GM19468 (cell line): ENCODE data around the gene LMO7.

ENCODE experiments used
- ATAC-seq: cut with Tn5 transposase; IDR thresholded peaks from one replicate; pipeline ENCODE4 v1.9.1; 2021; ENCODE audit warnings: mild to moderate bottlenecking, moderate library complexity, moderate number of reproducible peaks; ENCODE audit not compliant: unreplicated experiment; ENCODE audit errors: extremely low read depth

Gene LMO7

DNA sequence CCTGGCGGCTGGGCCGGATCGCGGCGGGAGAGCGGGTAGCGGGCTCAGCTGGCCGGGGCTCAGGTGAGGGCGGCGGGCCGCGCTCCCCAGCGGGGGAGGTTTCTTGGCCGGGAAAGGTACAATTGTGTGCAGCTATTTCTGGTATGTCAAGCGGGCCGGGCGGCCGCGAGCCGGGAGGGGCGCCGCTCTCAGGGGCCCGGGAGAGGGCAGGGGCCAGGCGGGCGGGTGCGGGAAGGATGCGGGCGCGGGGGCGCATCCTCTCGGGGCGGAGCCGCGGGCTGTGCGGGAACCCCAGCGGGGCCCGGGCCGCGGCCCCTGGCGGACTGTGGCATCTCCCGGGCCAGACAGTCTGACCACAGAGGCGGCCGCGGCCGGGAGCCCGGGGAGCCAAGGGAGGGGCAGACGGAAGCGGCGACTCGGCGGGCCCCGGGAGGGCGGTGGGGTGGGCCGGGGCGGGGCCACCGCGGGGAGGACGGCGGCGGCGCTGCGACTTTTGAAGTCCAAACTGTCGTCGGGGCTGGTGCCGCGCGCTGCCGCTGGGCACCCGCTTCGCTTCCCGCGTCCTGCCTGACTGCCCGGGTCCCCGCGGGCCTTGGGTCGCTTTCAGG lies at the start of gene LMO7:
TSS of gene LMO7 (plus strand) at position 503 of the 608 bp plus-strand sequence. CDS start 328 bp downstream, outside the sequence.
- peak; percentile 42 for ATAC-seq

DNA sequence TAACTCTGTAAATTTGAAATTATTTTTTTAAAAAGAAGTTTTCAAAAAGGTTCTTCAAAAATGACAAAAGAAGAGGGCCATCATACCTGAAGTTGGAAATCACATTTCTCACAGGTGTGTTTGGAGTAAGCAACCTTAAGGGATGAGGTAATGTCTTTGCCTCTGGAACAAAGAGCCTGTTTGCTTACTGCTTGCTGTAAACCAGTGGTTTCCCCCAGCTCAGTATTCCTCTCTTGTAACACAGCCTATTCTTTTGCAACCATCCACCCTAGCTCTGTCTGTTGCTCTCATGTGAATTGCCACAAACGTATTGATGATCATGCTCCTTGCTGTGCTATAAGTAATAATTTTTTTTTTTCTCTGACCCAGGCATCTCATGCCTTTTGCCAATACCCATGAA lies 48.5 kb upstream of the LMO7 start:
- no peak for ATAC-seq

DNA sequence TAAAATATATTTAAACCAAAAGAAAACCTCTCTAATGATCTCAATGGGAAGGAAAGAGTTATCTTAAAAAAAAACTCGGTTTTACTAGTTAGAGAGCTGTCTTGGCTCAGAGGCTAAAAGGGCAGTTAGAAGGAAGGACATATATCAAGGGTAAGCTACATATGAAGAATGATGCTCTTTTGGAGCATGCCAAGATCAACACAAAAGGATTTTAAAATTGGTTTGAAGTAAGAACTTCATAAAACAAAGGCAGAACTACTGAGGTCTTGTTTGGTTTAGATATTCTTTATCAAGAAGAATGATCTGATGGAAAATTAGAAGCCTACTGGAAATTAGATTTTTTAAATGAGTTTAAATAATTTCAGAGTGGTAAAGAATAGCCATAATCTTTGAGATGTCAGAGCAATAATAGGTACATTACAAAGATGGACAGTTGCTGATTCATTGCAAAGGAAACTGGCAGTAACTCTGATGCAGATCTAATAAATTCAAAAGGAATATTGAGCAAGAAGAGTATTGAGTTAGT lies 39.4 kb upstream of the LMO7 start:
- ATAC-seq, result no peak

DNA sequence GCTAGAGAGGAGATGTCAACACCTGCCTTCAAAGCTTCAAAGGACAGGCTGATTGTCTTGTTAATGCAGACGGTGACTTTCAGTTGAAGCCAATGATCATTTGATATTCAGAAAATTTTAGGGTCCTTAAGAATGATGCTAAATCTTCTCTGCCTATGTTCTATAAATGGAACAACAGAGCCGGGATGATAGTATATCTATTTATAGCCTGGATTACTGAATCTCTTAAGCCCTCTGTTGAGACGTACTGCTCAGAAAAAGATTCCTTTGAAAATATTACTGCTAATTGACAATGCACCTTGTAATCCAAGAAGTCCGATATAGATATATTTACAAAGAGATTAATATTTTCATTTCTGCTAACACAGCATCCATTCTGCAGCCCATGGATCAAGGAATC lies 35.8 kb upstream of the LMO7 start:
- ATAC-seq, result no peak

DNA sequence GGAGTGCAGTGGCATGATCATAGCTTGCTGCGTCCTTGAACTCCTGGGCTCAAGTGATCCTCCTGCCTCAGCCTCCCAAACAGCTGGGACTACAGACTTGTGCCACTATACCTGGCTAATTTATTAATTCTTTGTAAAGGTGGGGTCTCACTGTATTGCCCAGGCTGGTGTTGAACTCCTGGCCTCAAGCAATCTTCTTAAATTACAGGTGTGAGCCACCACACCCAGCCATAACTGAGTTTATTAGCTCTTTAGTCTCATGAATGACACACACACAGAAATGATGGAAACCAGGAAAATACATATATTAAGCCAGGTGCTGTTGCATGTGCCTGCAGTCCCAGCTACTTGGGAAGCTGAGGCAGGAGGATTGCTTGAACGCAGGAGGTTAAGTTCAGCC lies 33.1 kb upstream of the LMO7 start:
- ATAC-seq, result no peak

DNA sequence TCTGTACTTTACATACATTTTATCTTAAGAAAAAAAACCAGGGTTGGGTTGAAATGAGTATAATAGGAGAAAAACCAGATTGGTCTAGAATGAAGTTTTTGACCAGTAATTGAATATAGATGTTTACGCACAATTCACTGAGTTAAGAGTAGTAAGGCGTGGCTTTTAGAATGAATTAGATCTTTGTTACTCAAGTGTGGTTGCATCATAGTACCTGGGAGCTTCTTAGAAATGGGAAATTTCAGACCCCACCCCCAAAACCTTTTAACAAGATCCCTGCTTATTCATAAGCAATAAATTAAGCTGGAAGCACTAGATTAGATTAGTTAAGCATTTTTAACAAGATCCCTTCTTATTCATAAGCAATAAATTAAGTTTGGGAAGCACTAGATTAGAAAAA lies 28.7 kb upstream of the LMO7 start:
- no peak for ATAC-seq

DNA sequence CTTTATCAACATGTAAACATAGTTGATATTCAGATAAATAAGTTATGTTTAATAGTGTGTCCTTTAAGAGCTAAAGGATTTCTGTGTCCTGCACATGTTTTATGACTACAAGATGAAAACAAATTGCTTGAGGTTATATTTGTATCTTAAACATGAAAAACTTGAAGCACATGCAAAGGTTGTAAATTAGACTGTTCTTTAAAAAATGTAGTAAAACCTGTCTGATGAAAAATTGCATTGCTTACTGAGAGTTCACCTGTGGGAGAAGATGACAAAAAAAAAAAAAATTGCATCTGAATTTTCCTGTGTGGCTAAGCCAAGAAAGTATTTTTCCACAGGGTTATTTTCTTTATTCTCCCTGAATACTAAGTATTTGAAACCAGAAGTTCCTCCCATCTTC lies 25.7 kb upstream of the LMO7 start:
- ATAC-seq, result no peak

DNA sequence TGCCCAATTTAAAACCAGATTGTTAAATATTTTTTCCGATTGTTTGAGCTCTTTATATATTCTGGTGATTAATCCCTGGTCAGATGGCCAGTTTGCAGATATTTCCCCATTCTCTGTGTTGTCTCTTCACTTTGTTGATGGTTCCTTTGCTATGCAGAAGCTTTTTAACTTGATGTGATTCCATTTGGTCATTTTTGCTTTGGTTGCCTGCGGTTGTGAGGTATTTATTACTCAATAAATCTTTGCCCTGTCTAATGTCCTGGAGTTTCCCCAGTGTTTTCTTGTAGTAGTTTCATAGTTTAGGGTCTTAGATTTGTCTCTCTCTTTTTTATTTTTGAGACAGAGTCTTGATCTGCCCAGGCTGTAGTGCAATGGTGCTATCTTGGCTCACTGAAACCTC lies 23.8 kb upstream of the LMO7 start:
- ATAC-seq, result no peak

DNA sequence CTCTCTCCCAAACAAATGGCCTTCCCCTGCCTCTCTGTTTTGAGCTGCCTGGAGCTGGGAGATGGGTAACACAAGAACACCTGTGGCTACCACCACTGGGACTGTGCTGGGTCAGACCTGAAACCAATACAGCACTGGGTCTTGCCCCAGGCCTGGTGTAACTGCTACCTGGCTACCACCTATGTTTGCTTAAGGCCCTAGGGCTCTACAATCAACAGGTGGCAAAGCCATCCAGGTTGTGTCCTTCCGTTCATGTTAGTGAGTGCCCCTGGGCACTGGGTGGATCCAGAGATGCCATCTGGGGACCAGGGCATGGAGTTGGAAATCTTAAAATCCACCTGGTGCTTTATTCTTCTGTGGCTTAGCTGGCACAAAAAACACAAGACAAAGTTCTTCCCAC lies 18.9 kb upstream of the LMO7 start:
- no peak for ATAC-seq

DNA sequence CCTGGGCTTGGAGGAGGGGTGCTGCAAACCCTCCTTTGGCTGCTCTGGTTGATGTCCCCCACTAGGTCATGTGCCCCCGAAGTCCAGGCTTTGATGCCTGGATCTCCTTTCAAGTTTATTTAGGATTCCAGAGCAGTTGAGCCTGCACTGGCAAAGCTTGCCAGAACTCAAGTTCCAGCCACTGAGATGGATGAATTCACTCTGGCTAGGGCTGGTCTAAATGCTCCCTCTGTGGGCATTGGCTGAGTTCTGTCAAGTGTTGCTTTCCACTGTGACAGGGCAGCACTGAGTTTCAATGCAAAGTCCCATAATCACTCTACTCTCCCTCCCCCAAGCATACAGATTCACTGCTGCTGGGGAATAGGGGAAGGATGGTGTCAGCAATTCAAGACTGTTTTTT lies 17.8 kb upstream of the LMO7 start:
- no peak for ATAC-seq

DNA sequence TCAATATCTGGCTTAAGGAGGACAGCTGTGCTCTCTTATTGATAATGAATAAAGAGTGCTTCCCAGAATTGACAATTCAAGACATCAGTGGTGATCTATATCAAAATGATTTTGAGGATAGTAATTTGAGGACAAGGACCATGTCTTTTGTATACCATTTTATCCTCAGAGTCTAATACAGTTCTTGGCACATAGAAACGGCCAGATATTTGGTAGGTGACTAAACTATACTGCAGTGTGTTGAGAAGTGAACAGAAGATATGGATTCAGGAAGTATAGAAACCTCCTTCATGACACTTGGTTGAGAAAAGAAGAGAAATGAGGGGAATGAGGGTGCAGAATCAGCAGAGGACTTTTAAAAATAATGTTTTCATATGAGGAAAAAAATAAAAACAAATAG lies 16.1 kb upstream of the LMO7 start:
- ATAC-seq, result no peak

DNA sequence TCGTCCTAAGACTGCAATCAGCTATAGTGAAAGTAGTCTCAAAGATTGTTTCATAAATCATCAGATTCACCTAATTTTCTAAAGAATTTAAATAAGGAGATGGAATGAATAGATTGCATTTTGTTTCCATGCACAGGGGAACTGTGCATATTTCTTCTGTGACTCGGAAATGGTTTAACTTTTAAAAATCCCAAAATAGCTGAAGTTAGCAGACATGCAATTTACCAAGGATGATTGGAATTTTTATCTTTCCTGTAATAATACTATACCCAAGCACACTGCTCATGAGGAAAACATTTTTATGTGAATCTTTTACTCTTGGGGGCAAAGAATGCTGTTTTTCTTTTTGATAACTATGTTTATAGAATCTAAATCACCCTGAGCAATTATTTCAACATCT lies 15.0 kb upstream of the LMO7 start:
- no peak for ATAC-seq

DNA sequence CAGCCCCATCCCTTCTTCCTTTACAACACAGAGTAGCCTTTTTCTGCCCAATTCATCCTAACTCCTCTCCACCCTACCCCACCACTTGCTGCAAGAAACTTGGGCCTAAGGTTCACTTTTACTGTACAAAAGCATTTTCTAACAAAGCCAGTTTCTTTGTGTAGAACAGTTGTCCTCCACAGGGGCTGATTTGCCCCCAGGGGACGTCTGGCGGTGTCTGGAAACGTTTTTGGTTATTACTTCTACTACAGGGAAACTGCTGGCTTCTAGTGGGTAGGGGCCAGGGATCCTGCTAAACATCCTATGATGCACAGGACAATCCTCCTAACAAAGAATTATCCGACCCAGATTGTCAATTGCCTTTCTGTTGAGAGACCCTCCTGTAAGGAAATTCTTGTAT lies 7.3 kb upstream of the LMO7 start:
- ATAC-seq, result no peak

DNA sequence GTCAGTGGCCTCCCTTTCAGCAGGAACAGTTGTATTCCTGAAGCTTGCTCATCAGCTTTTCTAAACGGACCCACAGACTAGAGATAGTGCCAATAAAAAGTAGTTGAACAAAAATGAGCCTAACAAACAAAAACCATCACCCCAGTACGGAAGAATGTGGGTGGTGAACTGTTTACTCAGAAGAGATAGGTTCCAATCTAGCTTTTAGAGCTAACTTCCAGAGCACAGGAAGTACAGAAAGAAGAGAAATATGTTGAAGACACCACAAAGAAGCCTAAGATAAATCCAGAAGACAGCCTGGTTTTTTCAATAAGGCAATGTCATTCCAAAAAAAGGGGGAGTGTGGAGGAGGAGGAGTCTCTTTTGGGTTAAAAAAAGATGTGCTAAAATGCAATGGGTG lies 2.8 kb upstream of the LMO7 start:
- no peak for ATAC-seq

DNA sequence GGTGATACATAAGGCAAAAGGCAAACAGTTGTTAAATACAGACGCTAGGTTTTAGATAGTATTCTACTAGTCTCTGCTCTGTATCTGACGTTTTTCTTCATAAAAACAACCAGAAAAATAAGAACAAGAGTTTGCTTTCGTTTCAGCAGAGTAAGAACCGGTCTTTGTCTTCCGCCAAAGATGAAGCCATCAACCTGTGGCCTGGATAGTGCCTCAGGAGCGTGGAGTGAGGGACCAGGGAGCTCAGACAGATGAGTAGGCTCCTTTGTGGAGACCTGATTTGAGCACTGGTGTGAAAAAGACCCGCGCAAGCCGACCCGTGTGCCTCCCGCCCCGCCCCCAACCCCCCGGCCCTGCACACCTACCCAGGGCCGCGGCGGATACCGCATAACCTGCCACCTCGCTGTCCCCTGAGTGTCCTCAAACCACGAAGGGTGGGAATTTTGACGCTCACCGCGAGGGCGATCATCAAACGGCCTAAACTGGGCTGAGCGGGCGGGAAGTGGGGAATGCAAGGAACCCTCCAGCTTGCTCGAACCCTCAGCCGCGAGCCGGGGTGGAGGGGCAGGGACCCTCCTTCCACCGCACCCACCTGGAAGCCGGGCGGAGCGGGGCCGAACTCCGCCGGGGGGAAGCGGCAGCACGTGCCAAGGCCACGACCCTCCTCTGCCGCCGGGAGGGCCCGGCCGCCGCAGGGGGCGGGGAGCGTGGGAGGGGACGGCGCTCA lies 866 bp upstream of the LMO7 start:
- no peak for ATAC-seq

DNA sequence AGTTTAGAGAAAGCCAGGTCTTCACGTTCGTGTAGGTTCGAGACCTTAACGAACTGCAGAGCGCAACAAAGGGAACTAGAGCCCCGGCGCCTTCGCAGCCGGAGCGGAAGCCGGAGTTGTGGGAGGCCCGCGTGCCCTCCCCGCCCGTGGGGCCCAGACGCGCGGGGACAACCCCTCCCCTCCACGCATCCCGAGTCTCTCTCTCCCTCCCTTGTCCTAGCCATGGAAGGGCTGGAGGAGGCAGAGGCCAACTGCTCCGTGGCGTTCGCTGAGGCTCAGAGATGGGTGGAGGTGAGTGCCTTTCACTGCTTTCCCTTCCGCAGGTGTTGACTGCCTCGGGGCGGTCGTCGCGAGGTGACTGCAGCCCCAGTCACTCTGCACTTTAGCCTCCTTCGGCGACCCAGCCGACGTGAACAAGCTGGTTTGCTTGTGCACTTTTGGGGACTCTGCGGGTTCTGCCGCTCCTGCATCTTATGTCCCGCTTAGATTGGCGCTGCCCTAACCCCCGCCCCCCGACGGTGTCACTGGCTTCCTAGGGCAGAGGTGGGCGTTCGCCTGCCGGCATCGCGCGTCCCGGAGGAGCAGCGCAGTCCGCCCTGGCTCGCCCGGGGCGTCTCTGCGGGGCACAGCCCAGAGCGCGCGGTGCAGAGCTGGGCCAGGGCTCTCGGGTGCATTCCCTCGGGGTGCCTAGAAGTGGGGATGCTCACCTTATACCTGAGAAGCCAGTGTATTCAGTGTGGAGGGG lies 478 bp downstream of the LMO7 start:
- peak; percentile 40 for ATAC-seq

DNA sequence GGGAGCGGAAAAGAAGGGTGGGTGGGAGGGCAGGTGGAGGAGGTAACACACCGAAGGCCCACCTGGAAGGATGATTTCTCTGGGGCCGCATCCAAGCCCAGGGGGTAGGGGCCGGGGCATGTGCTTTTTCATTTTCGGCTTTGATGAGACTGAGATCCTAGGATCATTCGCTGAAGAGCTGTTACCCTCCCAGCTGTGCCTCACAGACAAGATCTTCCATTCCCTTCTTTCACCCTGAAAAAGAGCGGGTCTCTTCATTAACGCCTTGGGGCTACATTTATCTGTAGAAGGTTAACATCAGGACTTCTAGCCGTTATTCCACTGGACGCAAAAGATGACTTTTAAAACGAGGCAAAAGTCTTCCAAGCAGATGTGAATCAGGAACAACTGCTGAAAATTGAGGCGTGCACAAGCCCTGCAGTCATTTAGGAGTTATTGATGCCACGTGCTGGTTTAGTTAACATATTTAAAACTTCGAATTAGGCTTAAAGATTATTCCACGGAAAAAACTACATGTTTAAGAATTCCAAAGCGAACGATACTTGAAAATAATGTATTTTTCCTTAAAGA lies 1.1 kb downstream of the LMO7 start:
- no peak for ATAC-seq

DNA sequence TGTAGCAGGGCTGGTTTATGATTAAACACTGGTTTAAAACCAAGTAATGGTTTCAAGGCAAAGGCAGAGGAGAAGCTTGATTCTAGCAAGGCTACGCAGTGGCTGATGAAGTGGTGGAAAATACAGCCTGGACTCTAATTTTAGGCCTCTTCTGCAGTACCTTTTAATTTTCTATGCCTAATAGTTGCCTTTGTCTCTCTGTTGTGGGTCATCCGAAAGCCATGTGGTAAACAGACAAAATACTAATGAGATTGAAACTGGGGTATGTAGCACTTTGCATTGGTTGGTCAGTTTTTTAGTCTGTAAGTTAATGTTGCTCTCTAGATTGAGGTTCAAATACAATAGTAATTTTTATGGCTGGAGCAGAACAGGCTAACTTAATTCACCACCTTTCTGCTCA lies 3.3 kb downstream of the LMO7 start:
- ATAC-seq, result no peak

DNA sequence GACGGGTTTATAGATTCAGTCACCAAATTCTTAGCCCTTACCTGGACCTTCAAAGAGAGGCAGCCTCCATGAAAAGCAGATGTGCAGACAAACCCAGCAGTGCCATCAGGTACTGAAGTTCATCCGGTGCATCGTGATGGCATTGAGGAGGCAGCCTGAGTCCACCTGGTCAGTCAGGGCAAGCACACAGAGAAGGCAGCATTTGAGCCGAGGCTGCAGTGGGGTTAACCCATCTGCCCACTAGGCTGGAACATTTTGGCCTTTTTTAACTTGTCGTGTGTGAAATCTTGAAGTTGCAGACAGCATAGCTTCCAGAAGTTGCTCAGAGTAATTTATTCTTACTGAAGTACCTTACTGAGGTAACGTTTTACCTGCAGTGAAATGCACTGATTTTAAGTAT lies 4.9 kb downstream of the LMO7 start:
- ATAC-seq, result no peak

DNA sequence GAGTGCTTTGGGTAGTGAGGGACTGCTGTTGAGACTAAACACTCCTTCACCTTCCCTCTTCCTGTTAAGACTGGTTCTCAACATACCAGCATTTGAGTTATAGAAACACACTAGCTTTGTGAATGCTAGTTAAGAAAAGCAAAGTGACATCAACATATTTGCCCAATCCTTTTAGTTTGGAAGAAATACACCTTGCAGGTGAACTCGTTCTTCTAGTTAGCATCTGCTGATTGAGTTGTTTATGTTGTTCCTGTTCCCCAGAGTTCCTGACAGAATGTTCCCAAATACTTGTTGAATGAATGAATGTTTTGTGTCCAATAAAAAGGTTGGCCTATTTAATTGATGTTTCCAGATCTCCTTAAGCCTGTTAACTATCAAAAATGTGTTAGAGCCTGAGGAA lies 7.1 kb downstream of the LMO7 start:
- ATAC-seq, result no peak

DNA sequence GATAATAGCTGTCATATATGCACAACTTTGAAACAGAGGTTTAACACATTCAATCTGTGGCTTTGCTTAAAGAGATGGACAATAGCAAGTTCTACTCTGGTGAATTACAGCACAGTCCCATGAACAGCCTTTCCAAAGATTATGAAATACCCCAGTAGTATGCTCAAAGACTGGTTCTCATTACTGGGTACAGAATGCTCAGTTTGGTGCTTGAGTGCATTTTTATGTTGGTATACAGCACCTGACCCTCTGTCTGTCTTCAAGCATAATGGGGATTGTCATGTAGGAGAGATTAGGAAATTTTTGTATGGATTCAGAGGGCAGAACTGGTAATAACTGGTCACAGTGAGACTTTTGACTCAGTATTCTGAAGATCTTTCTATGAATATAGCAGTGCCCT lies 7.6 kb downstream of the LMO7 start:
- no peak for ATAC-seq
